Ovary (tissue), 3 donors: ENCODE measurements around the gene CACNA1F.

Source experiments
- EP300 ChIP-seq: sonication (generic); formaldehyde crosslinking; IDR thresholded peaks from one replicate; pipeline ENCODE4 v1.6.1; 2017; ENCODE audit warnings: antibody characterized with exemption
- POLR2A ChIP-seq: fragments of 450-650 bp; IDR thresholded peaks from one replicate; pipeline ENCODE4 v1.6.1; 2017; ENCODE audit warnings: antibody characterized with exemption, mild to moderate bottlenecking, moderate library complexity
- TF ChIP-seq, protein P1 (sequence below), 3 donors: fragments of 450-650 bp in 2 of 3; fragments of 200-600 bp in 1 of 3; IDR thresholded peaks; one replicate each; pipeline versions ENCODE4 v1.5.1 to v1.8.0; 2016 to 2022; ENCODE audit warnings: antibody characterized with exemption in 3 of 3, mild to moderate bottlenecking in 1 of 3
- donor health status: DM: no; HTN: no; CAD: no.

DNA sequence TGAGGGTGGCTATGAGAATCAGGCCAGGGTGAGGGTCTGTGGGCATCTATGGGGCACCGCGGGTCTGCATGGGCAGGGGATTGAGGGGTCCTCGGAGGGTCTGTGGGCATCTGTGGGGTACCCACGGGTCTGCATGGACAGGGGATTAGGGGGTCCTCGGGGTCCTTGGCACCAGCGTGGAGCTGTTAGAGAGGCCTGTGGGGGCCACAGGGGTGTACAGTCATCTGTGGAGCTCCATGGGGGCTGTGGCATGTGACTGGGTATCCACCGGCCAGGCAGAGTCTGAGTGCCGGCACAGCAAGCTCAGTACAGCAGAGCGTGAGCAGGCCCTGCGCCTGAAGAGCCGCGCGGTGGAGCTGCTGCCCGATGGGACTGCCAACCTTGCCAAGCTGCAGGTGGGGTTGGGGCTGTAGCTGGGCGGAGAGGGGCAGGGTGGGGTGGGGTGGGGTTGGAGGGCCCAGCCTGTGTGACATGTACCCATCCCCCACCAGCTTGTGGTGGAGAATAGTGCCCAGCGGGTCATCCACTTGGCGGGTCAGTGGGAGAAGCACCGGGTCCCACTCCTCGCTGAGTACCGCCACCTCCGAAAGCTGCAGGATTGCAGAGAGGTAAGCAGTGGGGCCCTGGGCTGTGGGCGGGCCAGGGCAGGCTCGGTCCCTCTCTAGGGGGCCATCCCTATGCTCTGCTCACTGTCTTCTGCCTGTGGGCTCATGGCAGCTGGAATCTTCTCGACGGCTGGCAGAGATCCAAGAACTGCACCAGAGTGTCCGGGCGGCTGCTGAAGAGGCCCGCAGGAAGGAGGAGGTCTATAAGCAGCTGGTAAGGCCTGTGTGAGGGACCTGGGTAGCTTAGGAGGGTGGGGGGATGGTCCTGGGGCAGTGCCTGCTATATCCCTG, 15.0 kb upstream of the CACNA1F start:
- TF ChIP-seq POLR2A: no peak
- TF ChIP-seq, protein P1, sequence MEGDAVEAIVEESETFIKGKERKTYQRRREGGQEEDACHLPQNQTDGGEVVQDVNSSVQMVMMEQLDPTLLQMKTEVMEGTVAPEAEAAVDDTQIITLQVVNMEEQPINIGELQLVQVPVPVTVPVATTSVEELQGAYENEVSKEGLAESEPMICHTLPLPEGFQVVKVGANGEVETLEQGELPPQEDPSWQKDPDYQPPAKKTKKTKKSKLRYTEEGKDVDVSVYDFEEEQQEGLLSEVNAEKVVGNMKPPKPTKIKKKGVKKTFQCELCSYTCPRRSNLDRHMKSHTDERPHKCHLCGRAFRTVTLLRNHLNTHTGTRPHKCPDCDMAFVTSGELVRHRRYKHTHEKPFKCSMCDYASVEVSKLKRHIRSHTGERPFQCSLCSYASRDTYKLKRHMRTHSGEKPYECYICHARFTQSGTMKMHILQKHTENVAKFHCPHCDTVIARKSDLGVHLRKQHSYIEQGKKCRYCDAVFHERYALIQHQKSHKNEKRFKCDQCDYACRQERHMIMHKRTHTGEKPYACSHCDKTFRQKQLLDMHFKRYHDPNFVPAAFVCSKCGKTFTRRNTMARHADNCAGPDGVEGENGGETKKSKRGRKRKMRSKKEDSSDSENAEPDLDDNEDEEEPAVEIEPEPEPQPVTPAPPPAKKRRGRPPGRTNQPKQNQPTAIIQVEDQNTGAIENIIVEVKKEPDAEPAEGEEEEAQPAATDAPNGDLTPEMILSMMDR (IDR thresholded peaks at IDR 0.05): no peak
- TF ChIP-seq EP300: no peak
